ENCODE results near the gene ILKAP.

DNA sequence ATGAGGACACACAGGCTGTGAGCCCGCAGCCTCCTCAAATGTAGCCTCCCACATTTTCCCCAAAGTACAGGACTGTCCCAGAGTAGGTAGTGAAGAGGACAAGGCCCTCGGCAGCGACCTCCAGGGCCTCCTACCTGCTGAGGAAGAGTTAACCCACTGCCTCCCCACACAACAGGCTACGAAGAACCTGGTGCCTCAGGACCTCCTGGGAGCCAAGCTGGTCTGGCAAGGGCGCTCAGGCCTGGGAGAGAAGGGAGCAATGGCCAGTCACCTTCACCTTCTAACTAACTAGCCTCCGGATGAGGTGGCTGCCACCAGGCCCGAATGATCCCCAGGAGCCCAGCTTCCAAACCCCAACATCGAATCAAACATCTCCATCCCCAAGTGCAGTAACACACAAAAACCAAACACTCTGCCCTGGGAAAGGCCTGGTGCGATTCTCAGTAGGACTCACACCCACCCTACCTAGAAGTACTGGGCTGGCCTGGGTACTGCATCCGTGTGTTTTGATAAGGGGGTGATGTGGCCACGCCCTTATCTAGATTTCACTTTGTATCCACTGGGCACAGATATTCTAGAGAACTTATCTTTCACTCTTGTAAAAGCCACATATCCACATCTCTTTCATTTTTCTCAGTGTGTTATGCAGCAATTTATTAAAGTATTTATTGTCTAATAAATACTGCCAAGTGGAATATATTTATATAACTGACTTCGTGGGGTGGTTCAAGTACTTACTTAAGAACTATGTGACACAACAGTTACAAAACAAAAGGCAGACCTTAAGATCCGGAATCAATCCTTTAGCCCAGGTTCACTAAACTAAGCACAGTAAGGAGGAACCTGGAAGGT is 35.1 kb downstream of the ILKAP start:
- TF ChIP-seq, protein P1, sequence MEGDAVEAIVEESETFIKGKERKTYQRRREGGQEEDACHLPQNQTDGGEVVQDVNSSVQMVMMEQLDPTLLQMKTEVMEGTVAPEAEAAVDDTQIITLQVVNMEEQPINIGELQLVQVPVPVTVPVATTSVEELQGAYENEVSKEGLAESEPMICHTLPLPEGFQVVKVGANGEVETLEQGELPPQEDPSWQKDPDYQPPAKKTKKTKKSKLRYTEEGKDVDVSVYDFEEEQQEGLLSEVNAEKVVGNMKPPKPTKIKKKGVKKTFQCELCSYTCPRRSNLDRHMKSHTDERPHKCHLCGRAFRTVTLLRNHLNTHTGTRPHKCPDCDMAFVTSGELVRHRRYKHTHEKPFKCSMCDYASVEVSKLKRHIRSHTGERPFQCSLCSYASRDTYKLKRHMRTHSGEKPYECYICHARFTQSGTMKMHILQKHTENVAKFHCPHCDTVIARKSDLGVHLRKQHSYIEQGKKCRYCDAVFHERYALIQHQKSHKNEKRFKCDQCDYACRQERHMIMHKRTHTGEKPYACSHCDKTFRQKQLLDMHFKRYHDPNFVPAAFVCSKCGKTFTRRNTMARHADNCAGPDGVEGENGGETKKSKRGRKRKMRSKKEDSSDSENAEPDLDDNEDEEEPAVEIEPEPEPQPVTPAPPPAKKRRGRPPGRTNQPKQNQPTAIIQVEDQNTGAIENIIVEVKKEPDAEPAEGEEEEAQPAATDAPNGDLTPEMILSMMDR (IDR thresholded peaks at IDR 0.05): no peak
- TF ChIP-seq POLR2A (IDR thresholded peaks at IDR 0.05): no peak
